Uterus (tissue), 2 donors: ENCODE results near the gene GIT1.

ENCODE experiments used
- CTCF ChIP-seq, 4 experiments: fragments of 200-600 bp in 2 of 4; fragments of 450-650 bp in 2 of 4; sonication (generic) in 2 of 4; IDR thresholded peaks; one replicate each; pipeline ENCODE4 v1.5.1; 2016 to 2019; ENCODE audit warnings: antibody characterized with exemption in 4 of 4, mild to moderate bottlenecking in 2 of 4, moderate library complexity in 1 of 4
- POLR2A ChIP-seq, 2 donors: fragments of 450-650 bp; IDR thresholded peaks; one replicate each; pipeline ENCODE4 v1.6.1; 2016; ENCODE audit warnings: antibody characterized with exemption in 2 of 2, mild to moderate bottlenecking in 1 of 2, moderate library complexity in 1 of 2

- TF ChIP-seq CTCF (IDR thresholded peaks at IDR 0.05) (no peak), POLR2A (IDR thresholded peaks at IDR 0.05) (no peak)
Measured at GRCh38 chr17:29618272-29619065, 29.0 kb upstream of the GIT1 start.
